Right atrium auricular region (tissue), 2 donors: ENCODE results near the gene ARHGEF10L. TPM values are rescaled to one million over a fixed set of nuclear protein-coding genes. Genes with fewer than 3 reads are reported as not detected.

Source experiments
- DNase-seq: peaks from one replicate; pipeline ENCODE4 v3.0.0-alpha.2; 2019; ENCODE audit warnings: low spot score
- H3K27ac ChIP-seq, 2 donors: fragments of 200-600 bp; sonication (generic); 1 replicate in 1 of 2; 2 replicates in 1 of 2; pipeline ENCODE4 v1.5.1; 2016 to 2019
- H3K27me3 ChIP-seq, 2 donors: fragments of 200-600 bp; sonication (generic); one replicate each; pipeline versions ENCODE4 v1.5.1 to v1.6.0; 2017 to 2019
- H3K36me3 ChIP-seq: fragments of 200-600 bp; sonication (generic); one replicate; pipeline ENCODE4 v1.5.1; 2016
- H3K4me1 ChIP-seq, 2 donors: fragments of 200-600 bp; sonication (generic); one replicate each; pipeline versions ENCODE4 v1.5.1 to v1.6.0; 2017 to 2019
- H3K4me3 ChIP-seq, 2 donors: fragments of 200-600 bp; sonication (generic); 1 replicate in 1 of 2; 2 replicates in 1 of 2; pipeline ENCODE4 v1.5.1; 2017 to 2019; ENCODE audit warnings: mild to moderate bottlenecking in 1 of 2, moderate library complexity in 1 of 2
- H3K9me3 ChIP-seq, 2 donors: fragments of 200-600 bp; sonication (generic); one replicate each; pipeline ENCODE4 v1.5.1; 2019
- CTCF ChIP-seq, 2 donors: fragments of 200-600 bp; sonication (generic); IDR thresholded peaks; one replicate each; pipeline ENCODE4 v1.5.1; 2019; ENCODE audit warnings: antibody characterized with exemption in 2 of 2
- total RNA-seq, 2 donors: library from RNA; depleted of rRNA; stranded (reverse); fragments of >200 nt; gene quantifications; one replicate each; pipeline ENCODE4 v1.1.0, GENCODE V29; 2016

ARHGEF10L gene
- total RNA-seq, 2 donors from 2014 or later = 49.3 to 52.2 TPM

- H3K4me1 ChIP-seq = peaks cover 0 to 10% of the 10 kb centered on the region in 2 donors
- no peak overlapping the region for H3K4me3 ChIP-seq
- H3K27ac ChIP-seq = no peak overlapping the region
- no peak for TF ChIP-seq CTCF (IDR thresholded peaks at IDR 0.05)
- DNase-seq = no peak
- H3K9me3 ChIP-seq = no peaks in the 10 kb centered on the region
- no peaks in the 10 kb centered on the region for H3K27me3 ChIP-seq
- no peaks in the 10 kb centered on the region for H3K36me3 ChIP-seq
Measured at GRCh38 chr1:17525996-17526686, 13.4 kb upstream of the ARHGEF10L start.

- TF ChIP-seq CTCF (IDR thresholded peaks at IDR 0.05) = no peak
- Histone ChIP-seq H3K36me3 (no peaks in the 10 kb centered on the region), H3K4me3 (no peak overlapping the region), H3K9me3 (no peaks in the 10 kb centered on the region), H3K4me1 (peaks cover 0 to 21% of the 10 kb centered on the region in 2 donors), H3K27ac (peak overlapping the region in 1 of 2 donors; percentile 51), H3K27me3 (no peaks in the 10 kb centered on the region)
- DNase-seq = no peak
Measured at GRCh38 chr1:17527036-17527914, 12.2 kb upstream of the ARHGEF10L start.

- Histone ChIP-seq H3K27ac (no peak overlapping the region), H3K4me1 (peaks cover 0 to 29% of the 10 kb centered on the region in 2 donors)
- TF ChIP-seq CTCF (IDR thresholded peaks at IDR 0.05) = no peak
Measured at GRCh38 chr1:17529381-17529780, 10.1 kb upstream of the ARHGEF10L start.

GRCh38 chr1:17531343-17531681, 8.2 kb upstream of the ARHGEF10L start:
- Histone ChIP-seq H3K27ac (peak overlapping the region; percentile 85), H3K4me3 (no peak overlapping the region), H3K4me1 (peaks cover 0 to 29% of the 10 kb centered on the region in 2 donors), H3K36me3 (no peaks in the 10 kb centered on the region), H3K9me3 (no peaks in the 10 kb centered on the region), H3K27me3 (no peaks in the 10 kb centered on the region)
- DNase-seq = no peak
- no peak for TF ChIP-seq CTCF (IDR thresholded peaks at IDR 0.05)

More at GRCh38 chr1:17529381-17529780, 10.1 kb upstream of the ARHGEF10L start:
- Histone ChIP-seq H3K9me3 (no peaks in the 10 kb centered on the region), H3K36me3 (no peaks in the 10 kb centered on the region), H3K4me3 (no peak overlapping the region), H3K27me3 (no peaks in the 10 kb centered on the region)
- no peak for DNase-seq

- Histone ChIP-seq H3K36me3 (no peaks in the 10 kb centered on the region), H3K27ac (peak overlapping the region; percentile 85), H3K4me1 (peaks cover 0 to 26% of the 10 kb centered on the region in 2 donors), H3K9me3 (no peaks in the 10 kb centered on the region), H3K27me3 (no peaks in the 10 kb centered on the region), H3K4me3 (no peak overlapping the region)
- no peak for TF ChIP-seq CTCF (IDR thresholded peaks at IDR 0.05)
- peak; percentile 73 for DNase-seq
Measured at GRCh38 chr1:17531682-17532487, 7.6 kb upstream of the ARHGEF10L start.
